Neural cell (in vitro differentiated cells): Measurements from ENCODE around the gene EDA2R. TPM values are rescaled to one million over a fixed set of nuclear protein-coding genes. Genes with fewer than 3 reads are reported as not detected.

Source experiments
- H2AFZ ChIP-seq: fragments of 200-600, 300-800 bp; sonication (generic), shearing (Covaris generic); 2 replicates; pipeline ENCODE4 v1.6.0; 2014; ENCODE audit warnings: low read depth, mild to moderate bottlenecking, antibody characterized with exemption, low read length, moderate library complexity
- H3F3A ChIP-seq: fragments of 200-600 bp; shearing (Covaris generic); 2 replicates; pipeline ENCODE4 v1.6.1; 2016; ENCODE audit warnings: mild to moderate bottlenecking, moderate library complexity, mixed read lengths, antibody characterized with exemption, low read length; ENCODE audit not compliant: insufficient read depth, poor library complexity, severe bottlenecking
- H3K27ac ChIP-seq: fragments of 200-600, 300-800 bp; sonication (generic), shearing (Covaris generic); 2 replicates; pipeline ENCODE4 v1.5.1; 2014; ENCODE audit warnings: mild to moderate bottlenecking, low read length, moderate library complexity
- H3K27me3 ChIP-seq: fragments of 300-800, 200-600 bp; sonication (generic), shearing (Covaris generic); 2 replicates; pipeline ENCODE4 v1.6.0; 2014; ENCODE audit warnings: mild to moderate bottlenecking, low read depth, low read length, moderate library complexity; ENCODE audit not compliant: insufficient read depth
- H3K36me3 ChIP-seq: fragments of 300-800, 200-600 bp; sonication (generic), shearing (Covaris generic); 2 replicates; pipeline ENCODE4 v1.5.1; 2014; ENCODE audit warnings: mild to moderate bottlenecking, antibody characterized with exemption, low read length, moderate library complexity; ENCODE audit not compliant: insufficient read depth
- H3K4me2 ChIP-seq: fragments of 300-800, 200-600 bp; sonication (generic), shearing (Covaris generic); 2 replicates; pipeline ENCODE4 v1.6.0; 2014; ENCODE audit warnings: mild to moderate bottlenecking, low read length
- H3K4me3 ChIP-seq: fragments of 300-800, 200-600 bp; sonication (generic), shearing (Covaris generic); 2 replicates; pipeline ENCODE4 v1.5.1; 2014; ENCODE audit warnings: mild to moderate bottlenecking, low read length, moderate library complexity
- H3K79me2 ChIP-seq: fragments of 200-600 bp; shearing (Covaris generic); replicated peaks from 2 replicates; pipeline ENCODE4 v1.6.0; 2014; ENCODE audit warnings: mild to moderate bottlenecking, low read length, moderate library complexity; ENCODE audit not compliant: insufficient read depth
- H3K9ac ChIP-seq: fragments of 300-800, 200-600 bp; sonication (generic), shearing (Covaris generic); 2 replicates; pipeline ENCODE4 v1.6.1; 2016; ENCODE audit warnings: mild to moderate bottlenecking, low read length, mixed read lengths
- H3K9me2 ChIP-seq: fragments of 200-600 bp; shearing (Covaris generic); 2 replicates; pipeline ENCODE4 v1.6.1; 2016; ENCODE audit warnings: mild to moderate bottlenecking, low read length, mixed read lengths; ENCODE audit not compliant: insufficient read depth
- H3K9me3 ChIP-seq: fragments of 200-600, 300-800 bp; sonication (generic), shearing (Covaris generic); 2 replicates; pipeline ENCODE4 v1.6.1; 2016; ENCODE audit warnings: mild to moderate bottlenecking, mixed run types, low read length, moderate library complexity, mixed read lengths
- H4K20me1 ChIP-seq: fragments of 200-600 bp; shearing (Covaris generic); 2 replicates; pipeline ENCODE4 v1.6.1; 2016; ENCODE audit warnings: mild to moderate bottlenecking, mixed run types; ENCODE audit not compliant: insufficient read depth
- EP300 ChIP-seq: fragments of 450-650 bp; conservative IDR thresholded peaks from 2 replicates; pipeline ENCODE4 v1.6.1; 2014; ENCODE audit warnings: antibody characterized with exemption, mild to moderate bottlenecking, moderate library complexity; ENCODE audit not compliant: poor library complexity, severe bottlenecking
- EZH2 ChIP-seq: fragments of 200-600, 300-800 bp; shearing (Covaris generic), sonication (generic); IDR thresholded peaks from 2 replicates; pipeline ENCODE4 v1.6.1; 2014; ENCODE audit warnings: antibody characterized with exemption, low read length, borderline replicate concordance, mild to moderate bottlenecking; ENCODE audit not compliant: insufficient read depth, poor library complexity, severe bottlenecking
- MXI1 ChIP-seq: fragments of 450-650 bp; conservative IDR thresholded peaks from 2 replicates; pipeline ENCODE4 v1.6.1; 2014; ENCODE audit warnings: antibody characterized with exemption, mild to moderate bottlenecking; ENCODE audit not compliant: poor library complexity, severe bottlenecking
- POLR2AphosphoS5 ChIP-seq: IDR thresholded peaks from 2 replicates; pipeline ENCODE4 v1.6.1; 2012
- RAD21 ChIP-seq: fragments of 450-650 bp; conservative IDR thresholded peaks from 2 replicates; pipeline ENCODE4 v1.6.1; 2014; ENCODE audit warnings: antibody characterized with exemption, mild to moderate bottlenecking, moderate library complexity
- SMC3 ChIP-seq: fragments of 450-650 bp; conservative IDR thresholded peaks from 2 replicates; pipeline ENCODE4 v1.6.1; 2014; ENCODE audit warnings: antibody characterized with exemption, mild to moderate bottlenecking, moderate library complexity; ENCODE audit not compliant: poor library complexity
- TAF1 ChIP-seq: IDR thresholded peaks from 2 replicates; pipeline ENCODE4 v1.6.1; 2012; ENCODE audit warnings: low read depth
- polyA plus RNA-seq: library from polyadenylated mRNA; depleted of rRNA; stranded (reverse); fragments of >200 nt; gene quantifications from 2 replicates; pipeline ENCODE4 v1.2.3, GENCODE V29; 2014
- TF ChIP-seq, protein P1 (sequence below): fragments of 450-650 bp; IDR thresholded peaks from 2 replicates; pipeline ENCODE4 v1.5.1; 2014; ENCODE audit warnings: antibody characterized with exemption, mild to moderate bottlenecking, moderate library complexity; ENCODE audit not compliant: poor library complexity, severe bottlenecking
- TF ChIP-seq, protein P2 (sequence below): IDR thresholded peaks from 2 replicates; pipeline ENCODE4 v1.6.1; 2012; ENCODE audit warnings: borderline replicate concordance

The EDA2R gene
- polyA plus RNA-seq, 1 donor from 2014 or later, result 4.9 TPM

DNA sequence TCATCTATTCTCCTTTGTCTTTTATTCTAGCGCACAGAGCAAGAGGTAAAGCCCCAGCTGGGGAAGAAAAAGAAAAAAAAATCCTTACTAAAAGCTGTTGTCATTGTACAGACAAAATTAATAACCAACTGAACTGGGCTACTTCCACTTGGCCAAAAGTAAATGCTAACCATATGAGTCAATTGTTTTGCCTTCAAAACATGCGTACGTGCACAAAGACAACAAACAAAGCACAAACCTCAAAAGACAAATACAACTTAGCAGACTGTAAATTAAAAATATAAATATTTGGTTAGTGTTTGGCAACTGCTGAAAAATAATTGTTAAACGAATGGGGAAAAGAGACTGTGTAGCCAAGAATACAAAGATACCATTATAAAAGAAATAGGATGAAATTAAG lies 5.9 kb downstream of the EDA2R start:
- TF ChIP-seq EZH2, result no peak
- TF ChIP-seq TAF1, result no peak
- TF ChIP-seq, protein P1, sequence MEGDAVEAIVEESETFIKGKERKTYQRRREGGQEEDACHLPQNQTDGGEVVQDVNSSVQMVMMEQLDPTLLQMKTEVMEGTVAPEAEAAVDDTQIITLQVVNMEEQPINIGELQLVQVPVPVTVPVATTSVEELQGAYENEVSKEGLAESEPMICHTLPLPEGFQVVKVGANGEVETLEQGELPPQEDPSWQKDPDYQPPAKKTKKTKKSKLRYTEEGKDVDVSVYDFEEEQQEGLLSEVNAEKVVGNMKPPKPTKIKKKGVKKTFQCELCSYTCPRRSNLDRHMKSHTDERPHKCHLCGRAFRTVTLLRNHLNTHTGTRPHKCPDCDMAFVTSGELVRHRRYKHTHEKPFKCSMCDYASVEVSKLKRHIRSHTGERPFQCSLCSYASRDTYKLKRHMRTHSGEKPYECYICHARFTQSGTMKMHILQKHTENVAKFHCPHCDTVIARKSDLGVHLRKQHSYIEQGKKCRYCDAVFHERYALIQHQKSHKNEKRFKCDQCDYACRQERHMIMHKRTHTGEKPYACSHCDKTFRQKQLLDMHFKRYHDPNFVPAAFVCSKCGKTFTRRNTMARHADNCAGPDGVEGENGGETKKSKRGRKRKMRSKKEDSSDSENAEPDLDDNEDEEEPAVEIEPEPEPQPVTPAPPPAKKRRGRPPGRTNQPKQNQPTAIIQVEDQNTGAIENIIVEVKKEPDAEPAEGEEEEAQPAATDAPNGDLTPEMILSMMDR, result no peak
- no peak for TF ChIP-seq RAD21
- TF ChIP-seq, protein P2, sequence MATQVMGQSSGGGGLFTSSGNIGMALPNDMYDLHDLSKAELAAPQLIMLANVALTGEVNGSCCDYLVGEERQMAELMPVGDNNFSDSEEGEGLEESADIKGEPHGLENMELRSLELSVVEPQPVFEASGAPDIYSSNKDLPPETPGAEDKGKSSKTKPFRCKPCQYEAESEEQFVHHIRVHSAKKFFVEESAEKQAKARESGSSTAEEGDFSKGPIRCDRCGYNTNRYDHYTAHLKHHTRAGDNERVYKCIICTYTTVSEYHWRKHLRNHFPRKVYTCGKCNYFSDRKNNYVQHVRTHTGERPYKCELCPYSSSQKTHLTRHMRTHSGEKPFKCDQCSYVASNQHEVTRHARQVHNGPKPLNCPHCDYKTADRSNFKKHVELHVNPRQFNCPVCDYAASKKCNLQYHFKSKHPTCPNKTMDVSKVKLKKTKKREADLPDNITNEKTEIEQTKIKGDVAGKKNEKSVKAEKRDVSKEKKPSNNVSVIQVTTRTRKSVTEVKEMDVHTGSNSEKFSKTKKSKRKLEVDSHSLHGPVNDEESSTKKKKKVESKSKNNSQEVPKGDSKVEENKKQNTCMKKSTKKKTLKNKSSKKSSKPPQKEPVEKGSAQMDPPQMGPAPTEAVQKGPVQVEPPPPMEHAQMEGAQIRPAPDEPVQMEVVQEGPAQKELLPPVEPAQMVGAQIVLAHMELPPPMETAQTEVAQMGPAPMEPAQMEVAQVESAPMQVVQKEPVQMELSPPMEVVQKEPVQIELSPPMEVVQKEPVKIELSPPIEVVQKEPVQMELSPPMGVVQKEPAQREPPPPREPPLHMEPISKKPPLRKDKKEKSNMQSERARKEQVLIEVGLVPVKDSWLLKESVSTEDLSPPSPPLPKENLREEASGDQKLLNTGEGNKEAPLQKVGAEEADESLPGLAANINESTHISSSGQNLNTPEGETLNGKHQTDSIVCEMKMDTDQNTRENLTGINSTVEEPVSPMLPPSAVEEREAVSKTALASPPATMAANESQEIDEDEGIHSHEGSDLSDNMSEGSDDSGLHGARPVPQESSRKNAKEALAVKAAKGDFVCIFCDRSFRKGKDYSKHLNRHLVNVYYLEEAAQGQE, result no peak
- no peak for TF ChIP-seq POLR2AphosphoS5
- TF ChIP-seq SMC3, result no peak
- TF ChIP-seq MXI1, result no peak
- TF ChIP-seq EP300, result no peak
- H3K27ac ChIP-seq, result no peak overlapping the region
- H3K9ac ChIP-seq, result no peak overlapping the region
- H3K9me3 ChIP-seq, result no peaks in the 10 kb centered on the region
- H3K4me2 ChIP-seq, result no peak overlapping the region
- H3K79me2 ChIP-seq, result no peaks in the 10 kb centered on the region
- H3F3A ChIP-seq, result no peaks in the 10 kb centered on the region
- no peak overlapping the region for H3K4me3 ChIP-seq
- H3K27me3 ChIP-seq, result no peaks in the 10 kb centered on the region
- H4K20me1 ChIP-seq, result no peaks in the 10 kb centered on the region
- no peaks in the 10 kb centered on the region for H3K36me3 ChIP-seq
- no peaks in the 10 kb centered on the region for H3K9me2 ChIP-seq
- H2AFZ ChIP-seq, result no peak overlapping the region

DNA sequence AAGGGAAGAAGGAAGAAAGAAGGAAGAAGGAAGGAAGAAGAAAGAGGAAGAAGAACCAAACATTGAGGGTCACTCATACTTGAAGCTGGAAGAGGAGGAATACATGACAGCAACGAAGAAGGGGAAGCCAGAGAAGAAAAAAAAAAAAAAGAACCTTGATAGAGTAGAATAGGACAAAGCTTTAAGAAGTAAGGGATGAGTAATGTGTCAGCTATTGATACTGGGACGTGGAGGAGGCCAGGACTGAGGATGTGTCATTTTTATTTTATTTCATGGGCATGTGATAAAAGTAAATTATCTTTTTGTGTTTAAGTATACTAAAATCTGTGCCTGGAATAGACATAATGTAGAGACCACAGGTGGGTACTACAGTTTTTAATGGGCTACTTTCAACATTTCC lies 6.4 kb downstream of the EDA2R start:
- Histone ChIP-seq H3K4me2 (no peak overlapping the region), H3K4me3 (no peak overlapping the region), H4K20me1 (no peaks in the 10 kb centered on the region), H3K36me3 (no peaks in the 10 kb centered on the region), H3K9me3 (no peaks in the 10 kb centered on the region), H3K79me2 (no peaks in the 10 kb centered on the region), H3F3A (no peaks in the 10 kb centered on the region), H3K27me3 (no peaks in the 10 kb centered on the region), H3K9ac (no peak overlapping the region), H3K9me2 (no peaks in the 10 kb centered on the region), H2AFZ (no peak overlapping the region), H3K27ac (no peak overlapping the region)
- TF ChIP-seq SMC3 (no peak), MXI1 (no peak), EP300 (no peak), TAF1 (no peak), EZH2 (no peak), RAD21 (no peak), POLR2AphosphoS5 (no peak)
- TF ChIP-seq, protein P1, result no peak
- TF ChIP-seq, protein P2, result no peak
